Measurements from ENCODE around the gene GRK4.

The GRK4 gene

GRCh38 chr4:2964706-2965258 is 1.4 kb downstream of the GRK4 start:
- no peaks in the 10 kb centered on the region for H3K36me3 ChIP-seq (ENCODE audit: control insufficient read depth, insufficient read depth, low read length)
- H3K79me2 ChIP-seq = no peaks in the 10 kb centered on the region
- no peaks in the 10 kb centered on the region for H3K27me3 ChIP-seq (ENCODE audit: control insufficient read depth, insufficient read depth, low read length)
- peak overlapping the region; percentile 97 for H2AFZ ChIP-seq
- no peaks in the 10 kb centered on the region for H3K9me3 ChIP-seq (ENCODE audit: control insufficient read depth, low read length)
- H3K4me2 ChIP-seq (ENCODE audit: low read length) = peak overlapping the region; percentile 98
- no peak for TF ChIP-seq CTCF (IDR thresholded peaks at IDR 0.05)
- no peak overlapping the region for H3K9ac ChIP-seq
- peak overlapping the region; percentile 87 for H3K4me3 ChIP-seq (ENCODE audit: low read depth, low read length)
- no peak overlapping the region for H3K27ac ChIP-seq
- H3K4me1 ChIP-seq = peaks cover 6% of the 10 kb centered on the region

GRCh38 chr4:2965262-2965661 is 1.9 kb downstream of the GRK4 start:
- Histone ChIP-seq H2AFZ (no peak overlapping the region), H3K9me3 (ENCODE audit: control insufficient read depth, low read length) (no peaks in the 10 kb centered on the region), H3K4me1 (peaks cover 6% of the 10 kb centered on the region), H3K4me2 (ENCODE audit: low read length) (peak overlapping the region; percentile 5), H3K4me3 (ENCODE audit: low read depth, low read length) (no peak overlapping the region), H3K79me2 (no peaks in the 10 kb centered on the region), H3K36me3 (ENCODE audit: control insufficient read depth, insufficient read depth, low read length) (no peaks in the 10 kb centered on the region), H3K9ac (no peak overlapping the region), H3K27me3 (ENCODE audit: control insufficient read depth, insufficient read depth, low read length) (no peaks in the 10 kb centered on the region), H3K27ac (no peak overlapping the region)
- no peak for TF ChIP-seq CTCF (IDR thresholded peaks at IDR 0.05)

DNA sequence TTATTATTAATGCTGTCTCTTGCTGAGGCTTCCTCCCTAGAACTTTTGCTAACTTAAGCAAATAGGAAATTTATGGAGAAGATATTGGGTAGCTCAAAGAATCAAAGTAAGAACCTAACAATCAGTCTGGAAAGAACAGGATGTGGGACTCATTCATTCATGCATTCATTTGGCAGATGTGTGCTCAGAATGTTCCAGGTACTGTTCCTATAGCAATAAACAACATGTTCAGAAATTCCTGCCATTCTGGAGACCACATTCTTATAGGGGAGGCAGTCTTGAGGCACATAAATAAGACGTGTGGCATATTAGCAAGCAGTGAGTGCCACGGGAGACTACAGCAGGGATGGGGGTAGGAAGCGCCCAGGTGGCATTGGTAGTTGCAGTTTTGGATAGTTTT is 5.0 kb downstream of the GRK4 start:
- Histone ChIP-seq H3K9me3 (ENCODE audit: control insufficient read depth, low read length) (no peaks in the 10 kb centered on the region), H3K36me3 (ENCODE audit: control insufficient read depth, insufficient read depth, low read length) (no peaks in the 10 kb centered on the region), H3K27me3 (ENCODE audit: control insufficient read depth, insufficient read depth, low read length) (no peaks in the 10 kb centered on the region), H3K9ac (no peak overlapping the region), H3K4me2 (ENCODE audit: low read length) (no peak overlapping the region), H2AFZ (no peak overlapping the region), H3K27ac (no peak overlapping the region), H3K4me3 (ENCODE audit: low read depth, low read length) (no peak overlapping the region), H3K4me1 (peaks cover 3% of the 10 kb centered on the region), H3K79me2 (no peaks in the 10 kb centered on the region)
- no peak for TF ChIP-seq CTCF (IDR thresholded peaks at IDR 0.05)

DNA sequence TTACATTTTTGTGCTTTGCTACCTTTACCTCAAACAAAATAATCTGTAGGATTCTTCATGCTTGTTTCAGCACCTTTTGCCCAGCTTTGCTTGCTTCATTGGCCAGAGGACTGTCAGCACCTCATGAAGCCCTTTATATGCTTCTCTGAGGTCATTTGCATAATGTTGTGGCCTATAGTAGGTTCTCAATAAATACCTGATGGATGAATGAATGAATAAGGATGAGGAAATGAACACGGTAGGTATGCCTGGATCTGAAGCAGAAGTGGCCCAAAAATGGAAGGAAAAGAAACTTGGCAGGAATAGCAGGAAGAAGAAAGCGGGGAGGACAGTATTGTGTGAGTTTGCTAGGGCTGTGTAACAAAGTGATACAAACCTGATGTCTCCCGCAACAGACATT is 7.9 kb downstream of the GRK4 start:
- Histone ChIP-seq H3K36me3 (ENCODE audit: control insufficient read depth, insufficient read depth, low read length) (no peaks in the 10 kb centered on the region), H3K9ac (no peak overlapping the region), H2AFZ (no peak overlapping the region), H3K79me2 (no peaks in the 10 kb centered on the region), H3K4me2 (ENCODE audit: low read length) (no peak overlapping the region), H3K27ac (no peak overlapping the region), H3K9me3 (ENCODE audit: control insufficient read depth, low read length) (no peaks in the 10 kb centered on the region), H3K27me3 (ENCODE audit: control insufficient read depth, insufficient read depth, low read length) (no peaks in the 10 kb centered on the region), H3K4me3 (ENCODE audit: low read depth, low read length) (no peak overlapping the region), H3K4me1 (no peaks in the 10 kb centered on the region)
- TF ChIP-seq CTCF (IDR thresholded peaks at IDR 0.05) = no peak
